Endothelial cell of umbilical vein (primary cell): Measurements from ENCODE around the gene SPON2. TPM values are rescaled to one million over a fixed set of nuclear protein-coding genes. Genes with fewer than 3 reads are reported as not detected.

Source experiments
- BruUV-seq: library from RNA; stranded (reverse); fragments of 400-500 nt; replicated peaks from 2 replicates; lab custom pipeline; 2021; lab: Mats Ljungman, UMichigan
- CTCF ChIA-PET: fragments of 300-600, 350-600 bp; sonication (Branson Sonifier 250); formaldehyde crosslinking; loops from one replicate; lab custom pipeline; 2021; ENCODE audit warnings: antibody characterized with exemption, inconsistent platforms; lab: Charles Lee
- POLR2A ChIA-PET: fragments of 300-600, 350-600 bp; sonication (Branson Sonifier 250); formaldehyde crosslinking; loops from one replicate; lab custom pipeline; 2021; ENCODE audit warnings: antibody characterized with exemption, inconsistent platforms; lab: Charles Lee
- DNase-seq: peaks from one replicate; pipeline ENCODE4 v3.0.0-alpha.2; 2011; ENCODE audit warnings: low read depth, low spot score
- FAIRE-seq: peaks from 2 replicates; lab custom pipeline; 2011; peaks lifted over from hg19 to GRCh38; lab: Jason Lieb, UNC
- H2AFZ ChIP-seq: 2 replicates; pipeline ENCODE4 v1.6.0; 2012; ENCODE audit warnings: low read depth, low read length, control low read depth, inconsistent platforms
- H3K27ac ChIP-seq: 2 replicates; pipeline ENCODE4 v1.5.1; 2011; ENCODE audit warnings: low read depth, mild to moderate bottlenecking, control low read depth, low read length, moderate library complexity; ENCODE audit not compliant: insufficient read depth
- H3K27me3 ChIP-seq, 2 experiments: 2 replicates each; pipeline versions ENCODE4 v1.6.0 to v1.6.1; 2011; ENCODE audit warnings: low read length in 2 of 2, mixed read lengths in 1 of 2; ENCODE audit not compliant: control insufficient read depth in 2 of 2, insufficient read depth in 2 of 2
- H3K36me3 ChIP-seq, 2 experiments: 2 replicates in 1 of 2; 3 replicates in 1 of 2; pipeline ENCODE4 v1.5.1; 2011; ENCODE audit warnings: low read length in 2 of 2, mild to moderate bottlenecking in 1 of 2, moderate library complexity in 1 of 2; ENCODE audit not compliant: control insufficient read depth in 2 of 2, insufficient read depth in 2 of 2; ENCODE audit errors: extremely low read depth in 1 of 2
- H3K4me1 ChIP-seq: 3 replicates; pipeline ENCODE4 v1.5.1; 2011; ENCODE audit warnings: mild to moderate bottlenecking, low read length; ENCODE audit not compliant: control insufficient read depth, insufficient read depth; ENCODE audit errors: extremely low read depth
- H3K4me2 ChIP-seq: 2 replicates; pipeline ENCODE4 v1.6.1; 2011; ENCODE audit warnings: low read length, control low read depth, mixed read lengths; ENCODE audit not compliant: insufficient read depth
- H3K4me3 ChIP-seq, 3 experiments: fragments of 200-600 bp in 1 of 3; sonication (generic), shearing (Covaris generic) in 1 of 3; replicated peaks in 1 of 3; 2 replicates each; pipeline ENCODE4 v1.5.1; 2011 to 2016; ENCODE audit warnings: control low read depth in 3 of 3, low read length in 3 of 3, mild to moderate bottlenecking in 2 of 3, inconsistent platforms in 1 of 3, low read depth in 1 of 3, moderate library complexity in 1 of 3; ENCODE audit not compliant: insufficient read depth in 1 of 3
- H3K79me2 ChIP-seq: 2 replicates; pipeline ENCODE4 v1.6.0; 2012; ENCODE audit warnings: low read length, inconsistent platforms; ENCODE audit not compliant: control insufficient read depth, insufficient read depth
- H3K9ac ChIP-seq: replicated peaks from 2 replicates; pipeline ENCODE3; 2011; ENCODE audit warnings: low read length, control low read depth; ENCODE audit not compliant: insufficient read depth; ENCODE audit errors: extremely low read depth
- H3K9me1 ChIP-seq: replicated peaks from 3 replicates; pipeline ENCODE4 v1.6.0; 2011; ENCODE audit warnings: mild to moderate bottlenecking, low read length; ENCODE audit not compliant: control insufficient read depth, insufficient read depth; ENCODE audit errors: extremely low read depth
- H3K9me3 ChIP-seq: replicated peaks from 2 replicates; pipeline ENCODE4 v1.5.1; 2012; ENCODE audit warnings: low read length, inconsistent platforms; ENCODE audit not compliant: control insufficient read depth, insufficient read depth
- H4K20me1 ChIP-seq: replicated peaks from 2 replicates; pipeline ENCODE3; 2011; ENCODE audit warnings: mild to moderate bottlenecking, low read length; ENCODE audit not compliant: control insufficient read depth, insufficient read depth; ENCODE audit errors: extremely low read depth
- EZH2 ChIP-seq: IDR thresholded peaks from 2 replicates; pipeline ENCODE4 v1.6.1; 2012; ENCODE audit warnings: borderline replicate concordance, low read depth, mild to moderate bottlenecking, moderate library complexity, low read length, inconsistent platforms; ENCODE audit not compliant: severe bottlenecking
- FOS ChIP-seq: IDR thresholded peaks from 2 replicates; pipeline ENCODE4 v1.6.1; 2011; ENCODE audit warnings: mild to moderate bottlenecking, low read length, moderate library complexity, borderline replicate concordance; ENCODE audit not compliant: insufficient read depth
- GATA2 ChIP-seq: IDR thresholded peaks from 2 replicates; pipeline ENCODE4 v1.7.0; 2011; ENCODE audit warnings: low read depth, mild to moderate bottlenecking, moderate library complexity, mixed read lengths, low read length; ENCODE audit not compliant: insufficient read length, insufficient read depth
- JUN ChIP-seq: IDR thresholded peaks from 2 replicates; pipeline ENCODE4 v1.6.1; 2011; ENCODE audit warnings: borderline replicate concordance, low read depth; ENCODE audit not compliant: insufficient read length, insufficient read depth
- MYC ChIP-seq: IDR thresholded peaks from one replicate; pipeline ENCODE4 v1.6.1; 2011; ENCODE audit warnings: mild to moderate bottlenecking, low read depth, low read length
- POLR2A ChIP-seq: IDR thresholded peaks from 2 replicates; pipeline ENCODE4 v1.6.1; 2012; ENCODE audit warnings: low read depth, mild to moderate bottlenecking, control low read depth, low read length
- POLR2AphosphoS5 ChIP-seq: IDR thresholded peaks from 2 replicates; pipeline ENCODE4 v1.6.1; 2012; ENCODE audit warnings: low read depth, mild to moderate bottlenecking, control low read depth, low read length, moderate library complexity; ENCODE audit not compliant: insufficient read depth
- dilution Hi-C: fragments of 300-500 bp; cut with MboI; formaldehyde crosslinking; loops from one replicate; pipeline ENCODE4 v1.15.0; 2019; ENCODE audit warnings: low sequenced_read_pairs; ENCODE audit not compliant: extremely low pct_ligation_motif_present
- intact Hi-C: fragments of 100-400 bp; cut with micrococcal nuclease; formaldehyde crosslinking; loops from one replicate; pipeline ENCODE4 v1.10.0; 2022
- polyA plus RNA-seq, 4 experiments: library from polyadenylated mRNA; depleted of rRNA in 3 of 4; stranded (reverse) in 3 of 4; unstranded in 1 of 4; fragments of >200 nt; gene quantifications; 2 replicates each; pipeline versions ENCODE4 v1.2.1 to v1.2.3, GENCODE V29; 2011 to 2012; ENCODE audit warnings: missing spikeins in 1 of 4
- total RNA-seq: library from RNA; stranded (reverse); gene quantifications from 2 replicates; pipeline ENCODE4 v1.2.3, GENCODE V29; 2021
- TF ChIP-seq, protein P1 (sequence below), 2 donors: IDR thresholded peaks; 1 replicate in 1 of 2; 2 replicates in 1 of 2; pipeline ENCODE4 v1.5.1; 2011; ENCODE audit warnings: low read length in 2 of 2, mild to moderate bottlenecking in 2 of 2, moderate library complexity in 2 of 2, control low read depth in 1 of 2, inconsistent platforms in 1 of 2, low read depth in 1 of 2; ENCODE audit not compliant: insufficient read depth in 1 of 2; ENCODE audit errors: extremely low read depth in 1 of 2
- TF ChIP-seq, protein P2 (sequence below): IDR thresholded peaks from 2 replicates; pipeline ENCODE4 v1.6.1; 2011; ENCODE audit not compliant: insufficient read depth, insufficient read length

SPON2 gene
- total and polyA plus RNA-seq, 2 donors (not counting 3 experiments of a cell fraction or from before 2014, with no cell fraction given), result 0.04 TPM; not detected in 1

DNA sequence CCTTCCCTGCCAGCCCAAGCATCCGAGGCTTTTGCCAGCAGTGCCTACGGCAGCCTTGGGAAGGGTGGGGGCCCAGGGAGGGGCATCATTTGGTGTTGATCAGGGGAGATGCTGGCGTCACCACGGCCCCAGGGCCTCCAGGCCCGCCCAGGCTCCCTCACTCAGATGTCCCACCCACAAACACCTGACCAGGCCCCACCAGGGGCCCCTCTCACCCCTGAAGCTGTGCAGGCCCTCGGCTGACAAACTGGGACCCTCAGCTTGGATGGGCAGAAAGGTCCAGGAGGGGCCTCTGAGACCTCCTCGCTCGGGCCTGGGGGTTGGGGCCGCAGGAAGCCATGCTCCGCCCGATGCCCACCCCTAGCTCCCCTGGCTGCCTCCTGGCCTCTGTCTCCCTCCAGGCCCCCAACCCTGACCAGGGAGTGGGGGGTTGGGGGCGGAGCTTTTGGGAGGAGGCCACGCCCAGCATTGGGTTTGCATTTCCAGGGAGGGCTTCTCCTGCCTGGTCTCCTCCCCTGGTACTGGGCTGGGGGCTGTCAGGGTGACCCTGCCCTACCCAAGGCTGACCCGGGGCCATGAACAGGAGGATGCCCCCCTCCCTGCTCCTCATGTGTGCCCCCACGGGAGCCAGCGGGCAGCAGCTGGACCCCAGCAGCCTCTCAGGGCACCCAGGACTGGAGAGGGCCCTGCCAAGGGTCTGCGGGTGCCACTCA lies 33.4 kb upstream of the SPON2 start:
- H3K36me3 ChIP-seq, result no peaks in the 10 kb centered on the region
- H4K20me1 ChIP-seq, result no peaks in the 10 kb centered on the region
- no peak overlapping the region for H3K4me3 ChIP-seq
- no peak overlapping the region for H2AFZ ChIP-seq
- no peak overlapping the region for H3K4me2 ChIP-seq
- no peaks in the 10 kb centered on the region for H3K27me3 ChIP-seq
- dilution Hi-C loops, result no loop called here
- no peaks in the 10 kb centered on the region for H3K9me3 ChIP-seq
- POLR2A ChIA-PET, result no interaction called here
- H3K27ac ChIP-seq, result no peak overlapping the region
- BruUV-seq, result no TSS peak
- H3K79me2 ChIP-seq, result no peaks in the 10 kb centered on the region
- no peaks in the 10 kb centered on the region for H3K9me1 ChIP-seq
- FAIRE-seq, result no peak
- no peak for DNase-seq
- intact Hi-C loops, result no loop called here
- H3K4me1 ChIP-seq, result no peaks in the 10 kb centered on the region
- TF ChIP-seq GATA2 (no peak), POLR2A (no peak), EZH2 (no peak), JUN (no peak), POLR2AphosphoS5 (no peak), FOS (no peak), MYC (no peak)
- TF ChIP-seq, protein P1, sequence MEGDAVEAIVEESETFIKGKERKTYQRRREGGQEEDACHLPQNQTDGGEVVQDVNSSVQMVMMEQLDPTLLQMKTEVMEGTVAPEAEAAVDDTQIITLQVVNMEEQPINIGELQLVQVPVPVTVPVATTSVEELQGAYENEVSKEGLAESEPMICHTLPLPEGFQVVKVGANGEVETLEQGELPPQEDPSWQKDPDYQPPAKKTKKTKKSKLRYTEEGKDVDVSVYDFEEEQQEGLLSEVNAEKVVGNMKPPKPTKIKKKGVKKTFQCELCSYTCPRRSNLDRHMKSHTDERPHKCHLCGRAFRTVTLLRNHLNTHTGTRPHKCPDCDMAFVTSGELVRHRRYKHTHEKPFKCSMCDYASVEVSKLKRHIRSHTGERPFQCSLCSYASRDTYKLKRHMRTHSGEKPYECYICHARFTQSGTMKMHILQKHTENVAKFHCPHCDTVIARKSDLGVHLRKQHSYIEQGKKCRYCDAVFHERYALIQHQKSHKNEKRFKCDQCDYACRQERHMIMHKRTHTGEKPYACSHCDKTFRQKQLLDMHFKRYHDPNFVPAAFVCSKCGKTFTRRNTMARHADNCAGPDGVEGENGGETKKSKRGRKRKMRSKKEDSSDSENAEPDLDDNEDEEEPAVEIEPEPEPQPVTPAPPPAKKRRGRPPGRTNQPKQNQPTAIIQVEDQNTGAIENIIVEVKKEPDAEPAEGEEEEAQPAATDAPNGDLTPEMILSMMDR (IDR thresholded peaks at IDR 0.05; ENCODE audit: extremely low read depth in 1 of 2, insufficient read depth in 1 of 2, low read depth in 1 of 2, low read length in 2 of 2), result no peak
- TF ChIP-seq, protein P2, sequence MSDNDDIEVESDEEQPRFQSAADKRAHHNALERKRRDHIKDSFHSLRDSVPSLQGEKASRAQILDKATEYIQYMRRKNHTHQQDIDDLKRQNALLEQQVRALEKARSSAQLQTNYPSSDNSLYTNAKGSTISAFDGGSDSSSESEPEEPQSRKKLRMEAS, result no peak
- CTCF ChIA-PET, result interaction anchor here (0.9 to 1.3 kb wide), 2 partner anchors 29 to 42 kb away, joined by 3 read pairs; no protein-coding TSS in a partner anchor
- H3K9ac ChIP-seq, result no peak overlapping the region
